SK-N-SH (cell line): ENCODE data around the gene TNN. TPM values are rescaled to one million over a fixed set of nuclear protein-coding genes. Genes with fewer than 3 reads are reported as not detected.

ENCODE experiments used
- CTCF ChIA-PET: fragments of 300-600, 350-600 bp; formaldehyde crosslinking; extraction: SDS; loops from one replicate; lab custom pipeline; 2021; lab: Yijun Ruan, JAX
- POLR2A ChIA-PET: fragments of 350-600 bp; sonication (Branson Sonifier 250); formaldehyde crosslinking; extraction: SDS; loops from one replicate; lab custom pipeline; 2020; ENCODE audit warnings: antibody characterized with exemption, inconsistent platforms; lab: Yijun Ruan, JAX
- DNase-seq: peaks from one replicate; pipeline ENCODE4 v3.0.0; 2012
- H2AFZ ChIP-seq: fragments of 200-600 bp; sonication (generic); 2 replicates; pipeline ENCODE4 v1.8.1; 2016; ENCODE audit warnings: antibody characterized with exemption, mild to moderate bottlenecking, low read depth
- H3F3A ChIP-seq: fragments of 200-600 bp; sonication (generic); replicated peaks from 2 replicates; pipeline ENCODE3; 2016; ENCODE audit warnings: antibody characterized with exemption, mild to moderate bottlenecking; ENCODE audit not compliant: insufficient read depth
- H3K27ac ChIP-seq, 2 experiments: fragments of 200-500 bp in 1 of 2; fragments of 200-600 bp in 1 of 2; sonication (Bioruptor generic) in 1 of 2; sonication (generic), shearing (Covaris generic) in 1 of 2; 2 replicates each; pipeline versions ENCODE4 v1.5.1 to v1.6.1; 2014 to 2016; ENCODE audit warnings: low read depth in 2 of 2, inconsistent platforms in 1 of 2, low read length in 1 of 2, mild to moderate bottlenecking in 1 of 2, mixed read lengths in 1 of 2
- H3K27me3 ChIP-seq: fragments of 200-600 bp; sonication (generic), shearing (Covaris generic); 2 replicates; pipeline ENCODE4 v1.6.1; 2016; ENCODE audit warnings: mixed run types; ENCODE audit not compliant: insufficient read depth
- H3K36me3 ChIP-seq, 2 experiments: fragments of 200-500 bp in 1 of 2; fragments of 200-600 bp in 1 of 2; sonication (Bioruptor generic) in 1 of 2; sonication (generic) in 1 of 2; replicated peaks in 1 of 2; 2 replicates each; pipeline versions ENCODE3 to v1.5.1; 2014 to 2016; ENCODE audit warnings: low read length in 1 of 2, mild to moderate bottlenecking in 1 of 2; ENCODE audit not compliant: insufficient read depth in 2 of 2, control insufficient read depth in 1 of 2
- H3K4me1 ChIP-seq, 2 experiments: fragments of 200-500 bp in 1 of 2; fragments of 200-600 bp in 1 of 2; sonication (Bioruptor generic) in 1 of 2; sonication (generic), shearing (Covaris generic) in 1 of 2; 2 replicates each; pipeline versions ENCODE4 v1.5.1 to v1.6.1; 2014 to 2016; ENCODE audit warnings: low read depth in 1 of 2, low read length in 1 of 2, mixed run types in 1 of 2; ENCODE audit not compliant: insufficient read depth in 2 of 2, control insufficient read depth in 1 of 2
- H3K4me2 ChIP-seq: fragments of 200-600 bp; sonication (generic), shearing (Covaris generic); 2 replicates; pipeline ENCODE4 v1.6.1; 2017; ENCODE audit warnings: mixed run types
- H3K4me3 ChIP-seq, 2 experiments: fragments of 200-500 bp in 1 of 2; fragments of 200-600 bp in 1 of 2; sonication (Bioruptor generic) in 1 of 2; sonication (generic), shearing (Covaris generic) in 1 of 2; 2 replicates each; pipeline versions ENCODE4 v1.5.1 to v1.8.1; 2014 to 2016; ENCODE audit warnings: low read depth in 2 of 2, inconsistent platforms in 1 of 2, low read length in 1 of 2, mild to moderate bottlenecking in 1 of 2, mixed read lengths in 1 of 2, moderate library complexity in 1 of 2
- H3K79me2 ChIP-seq: fragments of 200-600 bp; sonication (generic); 2 replicates; pipeline ENCODE4 v1.8.1; 2017; ENCODE audit warnings: mild to moderate bottlenecking; ENCODE audit not compliant: insufficient read depth
- H3K9ac ChIP-seq: fragments of 200-600 bp; sonication (generic); 2 replicates; pipeline ENCODE4 v1.6.1; 2017; ENCODE audit warnings: mixed run types
- H3K9me2 ChIP-seq: fragments of 200-600 bp; sonication (generic); 2 replicates; pipeline ENCODE4 v1.6.1; 2017; ENCODE audit warnings: mixed run types
- H3K9me3 ChIP-seq: fragments of 200-600 bp; sonication (generic); 2 replicates; pipeline ENCODE4 v1.6.1; 2017; ENCODE audit warnings: mixed run types, mild to moderate bottlenecking, moderate library complexity
- H4K20me1 ChIP-seq: fragments of 200-600 bp; sonication (generic); 2 replicates; pipeline ENCODE4 v1.6.1; 2017; ENCODE audit warnings: mild to moderate bottlenecking, mixed run types; ENCODE audit not compliant: insufficient read depth
- ELF1 ChIP-seq: IDR thresholded peaks from 2 replicates; pipeline ENCODE4 v1.4.0; 2012
- EP300 ChIP-seq, 2 experiments: IDR thresholded peaks; 2 replicates each; pipeline versions ENCODE4 v1.4.0 to v1.6.1; 2012; ENCODE audit warnings: borderline replicate concordance in 1 of 2, low read depth in 1 of 2, low read length in 1 of 2
- EZH2phosphoT487 ChIP-seq: fragments of 200-600 bp; sonication (generic); IDR thresholded peaks from 2 replicates; pipeline ENCODE4 v1.6.1; 2017; ENCODE audit warnings: low read depth, mixed run types, mild to moderate bottlenecking, antibody characterized with exemption, moderate library complexity, borderline replicate concordance
- FOXJ3 ChIP-seq: sonication (generic); formaldehyde crosslinking; IDR thresholded peaks from 2 replicates; pipeline ENCODE4 v1.5.1; 2020; ENCODE audit warnings: mild to moderate bottlenecking, missing genetic modification reagents
- GABPA ChIP-seq: IDR thresholded peaks from 2 replicates; pipeline ENCODE4 v1.4.0; 2012; ENCODE audit warnings: low read depth, mild to moderate bottlenecking
- GATA2 ChIP-seq: sonication (generic); formaldehyde crosslinking; IDR thresholded peaks from 2 replicates; pipeline ENCODE4 v1.5.0; 2020; ENCODE audit warnings: mild to moderate bottlenecking, missing genetic modification reagents
- MXI1 ChIP-seq: IDR thresholded peaks from 2 replicates; pipeline ENCODE4 v1.6.1; 2012; ENCODE audit warnings: mild to moderate bottlenecking, low read depth, low read length, improper control_type of control experiment
- NRF1 ChIP-seq: IDR thresholded peaks from 2 replicates; pipeline ENCODE4 v1.6.1; 2012; ENCODE audit warnings: low read depth, mild to moderate bottlenecking, low read length
- SIN3A ChIP-seq: IDR thresholded peaks from 2 replicates; pipeline ENCODE4 v1.6.1; 2012; ENCODE audit warnings: low read depth, mild to moderate bottlenecking, low read length, moderate library complexity, borderline replicate concordance
- SMC3 ChIP-seq: IDR thresholded peaks from 2 replicates; pipeline ENCODE4 v1.6.1; 2012; ENCODE audit warnings: low read depth, low read length, improper control_type of control experiment
- TAF1 ChIP-seq: IDR thresholded peaks from 2 replicates; pipeline ENCODE4 v1.6.1; 2012; ENCODE audit warnings: low read depth, mild to moderate bottlenecking, low read length, moderate library complexity, borderline replicate concordance
- TCF12 ChIP-seq: IDR thresholded peaks from 2 replicates; pipeline ENCODE4 v1.4.0; 2012
- YY1 ChIP-seq: IDR thresholded peaks from 2 replicates; pipeline ENCODE4 v1.4.0; 2012; ENCODE audit warnings: low read depth, mild to moderate bottlenecking
- WGBS: methylation state at CpG from one replicate; pipeline ENCODE4 v1.1.6; 2017; ENCODE audit warnings: low lambda C conversion rate; 5-methylcytosine and 5-hydroxymethylcytosine counted together
- polyA plus RNA-seq, 3 experiments: library from polyadenylated mRNA; depleted of rRNA; stranded (reverse); fragments of >200 nt; gene quantifications; 2 replicates each; pipeline ENCODE4 v1.2.3, GENCODE V29; 2012
- TF ChIP-seq, protein P1 (sequence below): fragments of 150-350 bp; IDR thresholded peaks from 2 replicates; pipeline ENCODE4 v1.6.1; 2017; ENCODE audit warnings: antibody characterized with exemption, low read length, low read depth, borderline replicate concordance
- TF ChIP-seq, protein P2 (sequence below): IDR thresholded peaks from 2 replicates; pipeline ENCODE4 v1.6.1; 2012; ENCODE audit warnings: mild to moderate bottlenecking, low read depth, low read length, moderate library complexity

The TNN gene
- polyA plus RNA-seq, 1 of the 3 experiments (the other 2 are of a cell fraction) = not detected

DNA sequence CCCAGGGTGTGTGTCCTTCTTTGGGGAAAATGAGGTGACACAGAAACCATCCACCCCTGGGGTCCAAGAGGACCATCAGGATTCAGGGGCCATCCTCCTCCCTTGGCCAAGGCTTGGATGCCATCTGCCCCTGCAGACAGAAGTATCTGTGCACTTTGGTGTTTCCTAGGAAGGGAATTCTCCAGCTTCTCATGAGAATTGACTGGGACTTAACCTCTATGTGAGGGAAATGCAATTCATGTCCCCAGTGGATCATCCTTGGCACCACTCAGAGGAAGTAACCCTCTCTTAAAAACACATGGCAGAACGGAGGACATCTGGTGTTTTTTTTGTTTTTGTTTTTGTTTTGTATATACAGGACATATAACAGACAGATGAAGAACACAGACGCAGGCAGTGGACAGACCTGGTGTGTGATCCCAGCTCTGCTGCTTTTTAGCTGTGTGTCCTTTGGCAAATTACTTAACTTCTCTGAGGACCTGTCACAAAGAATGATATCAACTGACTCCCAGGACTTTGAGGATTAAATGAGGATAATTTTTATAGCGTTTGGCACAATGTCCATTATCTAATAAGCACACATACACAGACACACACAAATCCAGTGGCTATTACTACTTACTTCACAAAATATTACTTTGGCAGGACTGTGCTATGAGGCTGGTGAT is 3.8 kb downstream of the TNN start:
- no peak overlapping the region for H3K27ac ChIP-seq
- H3K9ac ChIP-seq = no peak overlapping the region
- 47% methylated on average over 3 of the region's 3 CpGs for WGBS
- ChIA-PET CTCF (interaction anchor here (0.6 to 0.7 kb wide), 2 partner anchors 54 to 275 kb away, joined by 3 read pairs; no protein-coding TSS in a partner anchor), POLR2A (no interaction called here)
- H4K20me1 ChIP-seq = no peaks in the 10 kb centered on the region
- H3K4me1 ChIP-seq = peaks cover 0 to 7% of the 10 kb centered on the region in 2 experiments; a peak in 1 of 4 replicates
- no peaks in the 10 kb centered on the region for H3K36me3 ChIP-seq
- no peaks in the 10 kb centered on the region for H3F3A ChIP-seq
- H2AFZ ChIP-seq = no peak overlapping the region
- TF ChIP-seq NRF1 = no peak
- no peak for TF ChIP-seq SIN3A
- TF ChIP-seq GABPA = no peak
- no peak for TF ChIP-seq TAF1
- no peak for TF ChIP-seq ELF1
- TF ChIP-seq, protein P1, sequence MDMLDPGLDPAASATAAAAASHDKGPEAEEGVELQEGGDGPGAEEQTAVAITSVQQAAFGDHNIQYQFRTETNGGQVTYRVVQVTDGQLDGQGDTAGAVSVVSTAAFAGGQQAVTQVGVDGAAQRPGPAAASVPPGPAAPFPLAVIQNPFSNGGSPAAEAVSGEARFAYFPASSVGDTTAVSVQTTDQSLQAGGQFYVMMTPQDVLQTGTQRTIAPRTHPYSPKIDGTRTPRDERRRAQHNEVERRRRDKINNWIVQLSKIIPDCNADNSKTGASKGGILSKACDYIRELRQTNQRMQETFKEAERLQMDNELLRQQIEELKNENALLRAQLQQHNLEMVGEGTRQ = no peak
- TF ChIP-seq EZH2phosphoT487 = no peak
- no peak for TF ChIP-seq EP300 (IDR thresholded peaks at IDR 0.05; ENCODE audit: borderline replicate concordance in 1 of 2, low read depth in 1 of 2, low read length in 1 of 2)
- TF ChIP-seq, protein P2, sequence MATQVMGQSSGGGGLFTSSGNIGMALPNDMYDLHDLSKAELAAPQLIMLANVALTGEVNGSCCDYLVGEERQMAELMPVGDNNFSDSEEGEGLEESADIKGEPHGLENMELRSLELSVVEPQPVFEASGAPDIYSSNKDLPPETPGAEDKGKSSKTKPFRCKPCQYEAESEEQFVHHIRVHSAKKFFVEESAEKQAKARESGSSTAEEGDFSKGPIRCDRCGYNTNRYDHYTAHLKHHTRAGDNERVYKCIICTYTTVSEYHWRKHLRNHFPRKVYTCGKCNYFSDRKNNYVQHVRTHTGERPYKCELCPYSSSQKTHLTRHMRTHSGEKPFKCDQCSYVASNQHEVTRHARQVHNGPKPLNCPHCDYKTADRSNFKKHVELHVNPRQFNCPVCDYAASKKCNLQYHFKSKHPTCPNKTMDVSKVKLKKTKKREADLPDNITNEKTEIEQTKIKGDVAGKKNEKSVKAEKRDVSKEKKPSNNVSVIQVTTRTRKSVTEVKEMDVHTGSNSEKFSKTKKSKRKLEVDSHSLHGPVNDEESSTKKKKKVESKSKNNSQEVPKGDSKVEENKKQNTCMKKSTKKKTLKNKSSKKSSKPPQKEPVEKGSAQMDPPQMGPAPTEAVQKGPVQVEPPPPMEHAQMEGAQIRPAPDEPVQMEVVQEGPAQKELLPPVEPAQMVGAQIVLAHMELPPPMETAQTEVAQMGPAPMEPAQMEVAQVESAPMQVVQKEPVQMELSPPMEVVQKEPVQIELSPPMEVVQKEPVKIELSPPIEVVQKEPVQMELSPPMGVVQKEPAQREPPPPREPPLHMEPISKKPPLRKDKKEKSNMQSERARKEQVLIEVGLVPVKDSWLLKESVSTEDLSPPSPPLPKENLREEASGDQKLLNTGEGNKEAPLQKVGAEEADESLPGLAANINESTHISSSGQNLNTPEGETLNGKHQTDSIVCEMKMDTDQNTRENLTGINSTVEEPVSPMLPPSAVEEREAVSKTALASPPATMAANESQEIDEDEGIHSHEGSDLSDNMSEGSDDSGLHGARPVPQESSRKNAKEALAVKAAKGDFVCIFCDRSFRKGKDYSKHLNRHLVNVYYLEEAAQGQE = no peak
- TF ChIP-seq YY1 = no peak
- TF ChIP-seq SMC3 = no peak
- TF ChIP-seq TCF12 = no peak
- TF ChIP-seq MXI1 = no peak
- no peak for TF ChIP-seq FOXJ3 (CRISPR knock-in tag)
- no peak for TF ChIP-seq GATA2 (CRISPR knock-in tag)
- H3K9me2 ChIP-seq = no peaks in the 10 kb centered on the region
- H3K27me3 ChIP-seq = no peaks in the 10 kb centered on the region
- DNase-seq = no peak
- H3K79me2 ChIP-seq = no peaks in the 10 kb centered on the region
- no peak overlapping the region for H3K4me2 ChIP-seq
- H3K4me3 ChIP-seq = no peak overlapping the region
- H3K9me3 ChIP-seq = no peaks in the 10 kb centered on the region
